ENCODE measurements around the gene CCKAR. TPM values are rescaled to one million over a fixed set of nuclear protein-coding genes. Genes with fewer than 3 reads are reported as not detected.

The CCKAR gene
- total RNA-seq, 8 experiments from 2014 or later: 0.05 to 0.93 (median 0.22) TPM; not detected in 3

DNA sequence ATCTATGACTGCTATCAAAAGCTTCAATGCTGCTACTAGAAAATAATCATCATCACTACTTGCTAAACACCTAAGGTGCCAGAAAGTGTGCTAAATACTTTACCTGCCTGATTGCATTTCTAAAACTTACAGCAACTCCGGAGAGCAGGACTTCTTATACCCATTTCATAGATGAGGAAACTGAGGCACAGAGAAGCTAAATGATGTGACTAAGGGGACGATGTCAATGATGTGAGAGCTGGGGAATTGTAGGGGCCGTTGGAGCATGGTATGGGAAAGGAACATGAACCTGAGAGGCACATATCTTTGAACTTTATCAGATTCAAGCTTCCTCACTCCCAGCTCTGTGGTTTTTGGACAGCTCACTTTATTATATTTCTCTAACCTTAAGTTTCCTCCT, 38.7 kb downstream of the CCKAR start:
- no peak for ATAC-seq (replicated peaks in 6 of 8)
- in situ Hi-C loops (cut with MboI; ENCODE audit: low pct_unique_long_range_greater_than_20kb in 2 of 9, low sequenced_read_pairs in 9 of 9, unreplicated experiment in 9 of 9): loop anchor here in 3 of 9 experiments (25.0 kb wide), 2 partner anchors 261 to 561 kb away; no protein-coding TSS in a partner anchor
- H3K4me3 ChIP-seq: no peak overlapping the region
- no peak overlapping the region for H3K27ac ChIP-seq
- H3K4me1 ChIP-seq (replicated peaks in 1 of 2): no peaks in the 10 kb centered on the region
- WGBS, 10 experiments: 50 to 92% (median 76%) methylated on average over 1 to 3 of the region's 3 CpGs; no CpG with 5 or more reads in 3 of the 10 experiments

GRCh38 chr4:26450418-26450817, 39.9 kb downstream of the CCKAR start:
- peak in 3 of 8 experiments; percentile 30 to 53 (median 43) for ATAC-seq (replicated peaks in 6 of 8)
- WGBS, 10 experiments: 0 to 96% (median 60%) methylated on average over 1 to 5 of the region's 5 CpGs; no CpG with 5 or more reads in 4 of the 10 experiments
- H3K4me3 ChIP-seq: no peak overlapping the region
- H3K4me1 ChIP-seq (replicated peaks in 1 of 2): no peaks in the 10 kb centered on the region
- in situ Hi-C loops (cut with MboI; ENCODE audit: low pct_unique_long_range_greater_than_20kb in 2 of 9, low sequenced_read_pairs in 9 of 9, unreplicated experiment in 9 of 9): loop anchor here in 3 of 9 experiments (25.0 kb wide), 2 partner anchors 262 to 562 kb away; no protein-coding TSS in a partner anchor
- H3K27ac ChIP-seq: no peak overlapping the region

DNA sequence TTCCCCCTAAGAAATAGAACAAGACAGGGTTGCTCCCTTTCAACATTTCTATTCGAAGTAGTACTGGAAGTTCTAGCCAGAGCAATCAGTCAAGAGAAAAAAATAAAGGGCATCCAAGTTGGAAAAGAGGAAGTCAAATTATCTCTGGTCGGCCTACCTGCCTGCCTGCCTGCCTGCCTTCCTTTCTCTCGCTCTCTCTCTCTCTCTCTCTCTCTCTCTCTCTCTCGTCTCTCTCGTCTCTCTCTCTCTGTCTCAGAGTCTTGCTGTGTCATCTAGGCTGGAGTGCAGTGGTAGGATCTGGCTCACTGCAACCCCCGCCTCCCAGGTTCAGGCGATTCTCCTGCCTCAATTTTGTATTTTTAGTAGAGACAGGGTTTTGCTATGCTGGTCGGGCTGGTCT, 42.9 kb downstream of the CCKAR start:
- Histone ChIP-seq H3K27ac (no peak overlapping the region), H3K4me3 (no peak overlapping the region), H3K4me1 (replicated peaks in 1 of 2) (no peaks in the 10 kb centered on the region)
- WGBS, 10 experiments: 50 to 100% (median 83%) methylated on average over 1 to 5 of the region's 8 CpGs; no CpG with 5 or more reads in 3 of the 10 experiments
- in situ Hi-C loops (cut with MboI; ENCODE audit: low pct_unique_long_range_greater_than_20kb in 2 of 9, low sequenced_read_pairs in 9 of 9, unreplicated experiment in 9 of 9): no loop called here
- ATAC-seq (replicated peaks in 6 of 8): no peak

GRCh38 chr4:26441771-26442170, 48.5 kb downstream of the CCKAR start:
- no peak overlapping the region for H3K27ac ChIP-seq
- ATAC-seq (replicated peaks in 6 of 8): no peak
- 90 to 100% (median 100%) methylated on average over 1 to 5 of the region's 5 CpGs; no CpG with 5 or more reads in 1 of the 10 experiments for WGBS, 10 experiments
- H3K4me3 ChIP-seq: no peak overlapping the region
- H3K4me1 ChIP-seq (replicated peaks in 1 of 2): no peaks in the 10 kb centered on the region
- in situ Hi-C loops (cut with MboI; ENCODE audit: low pct_unique_long_range_greater_than_20kb in 2 of 9, low sequenced_read_pairs in 9 of 9, unreplicated experiment in 9 of 9): no loop called here

DNA sequence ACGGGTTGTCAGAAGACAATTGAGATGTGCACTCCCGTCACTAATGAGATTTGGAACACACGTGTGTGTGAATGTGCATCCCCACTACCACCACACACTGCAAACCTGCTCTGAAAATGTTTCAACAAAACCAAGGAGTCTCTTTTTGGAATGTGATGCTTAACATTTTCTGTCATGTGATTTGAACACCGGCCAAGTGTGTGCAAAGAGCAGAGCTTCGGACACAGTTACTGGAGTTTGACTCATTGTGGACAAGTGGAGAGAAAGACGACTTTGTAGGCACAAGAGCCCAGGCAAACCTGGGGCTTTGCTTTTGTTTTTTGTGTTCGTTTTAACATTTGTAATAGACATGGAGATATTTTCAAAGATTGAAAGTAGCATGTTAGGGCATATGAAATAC, 49.2 kb downstream of the CCKAR start:
- in situ Hi-C loops (cut with MboI; ENCODE audit: low pct_unique_long_range_greater_than_20kb in 2 of 9, low sequenced_read_pairs in 9 of 9, unreplicated experiment in 9 of 9): no loop called here
- no peak overlapping the region for H3K27ac ChIP-seq
- peak in 2 of 8 experiments; percentile 21 to 84 for ATAC-seq (replicated peaks in 6 of 8)
- H3K4me1 ChIP-seq (replicated peaks in 1 of 2): no peaks in the 10 kb centered on the region
- 69 to 96% (median 88%) methylated on average over 3 to 6 of the region's 7 CpGs; no CpG with 5 or more reads in 2 of the 10 experiments for WGBS, 10 experiments
- no peak overlapping the region for H3K4me3 ChIP-seq

GRCh38 chr4:26434030-26434639, 56.1 kb downstream of the CCKAR start:
- no peak for ATAC-seq (replicated peaks in 6 of 8)
- no peak overlapping the region for H3K27ac ChIP-seq
- in situ Hi-C loops (cut with MboI; ENCODE audit: low pct_unique_long_range_greater_than_20kb in 2 of 9, low sequenced_read_pairs in 9 of 9, unreplicated experiment in 9 of 9): no loop called here
- WGBS, 10 experiments: 41 to 100% (median 92%) methylated on average over 1 to 2 of the region's 2 CpGs
- no peaks in the 10 kb centered on the region for H3K4me1 ChIP-seq (replicated peaks in 1 of 2)
- H3K4me3 ChIP-seq: no peak overlapping the region

DNA sequence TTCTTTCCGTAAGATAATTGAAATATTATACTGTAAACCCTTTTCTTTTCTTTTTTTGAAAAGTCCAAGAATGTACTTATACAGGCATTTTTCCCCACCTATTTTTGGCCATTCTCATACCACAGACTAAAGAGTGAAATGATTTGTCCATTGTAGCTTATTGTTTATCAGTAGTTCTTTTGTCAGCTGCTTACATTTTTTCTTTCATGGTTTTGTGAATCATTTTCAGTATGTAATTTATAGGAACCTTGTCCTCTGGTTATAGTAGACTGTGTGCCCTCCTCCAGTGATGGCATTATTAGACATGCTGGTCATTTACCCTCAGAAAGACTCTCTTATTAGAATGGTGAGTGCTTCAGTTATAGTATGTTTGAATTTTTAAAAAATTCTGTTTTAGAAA, 56.7 kb downstream of the CCKAR start:
- ATAC-seq (replicated peaks in 6 of 8): no peak
- in situ Hi-C loops (cut with MboI; ENCODE audit: low pct_unique_long_range_greater_than_20kb in 2 of 9, low sequenced_read_pairs in 9 of 9, unreplicated experiment in 9 of 9): no loop called here
- Histone ChIP-seq H3K4me1 (replicated peaks in 1 of 2) (no peaks in the 10 kb centered on the region), H3K27ac (no peak overlapping the region), H3K4me3 (no peak overlapping the region)
- 88 to 100% (median 100%) methylated on average over 1 of the region's 1 CpG; no CpG with 5 or more reads in 1 of the 10 experiments for WGBS, 10 experiments

- H3K27ac ChIP-seq: no peak overlapping the region
- in situ Hi-C loops (cut with MboI; ENCODE audit: low pct_unique_long_range_greater_than_20kb in 2 of 9, low sequenced_read_pairs in 9 of 9, unreplicated experiment in 9 of 9): no loop called here
Observed at GRCh38 chr4:26432419-26432818, 57.9 kb downstream of the CCKAR start.

GRCh38 chr4:26431461-26432180, 58.7 kb downstream of the CCKAR start:
- no peak overlapping the region for H3K27ac ChIP-seq
- H3K4me1 ChIP-seq (replicated peaks in 1 of 2): no peaks in the 10 kb centered on the region
- 67 to 100% (median 100%) methylated on average over 1 to 2 of the region's 2 CpGs; no CpG with 5 or more reads in 1 of the 10 experiments for WGBS, 10 experiments
- ATAC-seq (replicated peaks in 6 of 8): no peak
- no peak overlapping the region for H3K4me3 ChIP-seq
- in situ Hi-C loops (cut with MboI; ENCODE audit: low pct_unique_long_range_greater_than_20kb in 2 of 9, low sequenced_read_pairs in 9 of 9, unreplicated experiment in 9 of 9): no loop called here

More at GRCh38 chr4:26432419-26432818, 57.9 kb downstream of the CCKAR start:
- ATAC-seq (replicated peaks in 6 of 8): no peak
- 60 to 100% (median 94%) methylated on average over 1 to 5 of the region's 5 CpGs; no CpG with 5 or more reads in 1 of the 10 experiments for WGBS, 10 experiments
- no peak overlapping the region for H3K4me3 ChIP-seq
- no peaks in the 10 kb centered on the region for H3K4me1 ChIP-seq (replicated peaks in 1 of 2)

Other genes starting within 250 kb of the CCKAR start
- 10 to 100 TPM; 41.2 to 80.6 (median 62.4) TPM for gene RBPJ, start 169.5 kb downstream of the CCKAR start, total RNA-seq
- 10 to 100 TPM in 7 of 8 experiments, 1 to 10 TPM in 1; 8.6 to 36.4 (median 18.0) TPM for gene TBC1D19, start 93.6 kb upstream of the CCKAR start, total RNA-seq

Data from motor neuron (in vitro differentiated cells).